IMR-90 (cell line): ENCODE measurements around the gene MLLT3.

Experiments
- BHLHE40 ChIP-seq: fragments of 150-350 bp; IDR thresholded peaks from 2 replicates; pipeline ENCODE4 v1.6.1; 2016; ENCODE audit warnings: mild to moderate bottlenecking, low read depth, low read length
- CEBPB ChIP-seq: IDR thresholded peaks from 2 replicates; pipeline ENCODE4 v1.6.1; 2012; ENCODE audit warnings: low read depth, low read length, improper control_type of control experiment
- CHD1 ChIP-seq: IDR thresholded peaks from 2 replicates; pipeline ENCODE4 v1.6.1; 2012; ENCODE audit warnings: low read depth, low read length, improper control_type of control experiment
- CTCF ChIP-seq: conservative IDR thresholded peaks from 2 replicates; pipeline ENCODE4 v1.5.1; 2012; ENCODE audit warnings: mild to moderate bottlenecking, low read depth, low read length, improper control_type of control experiment
- FOS ChIP-seq: fragments of 150-350 bp; IDR thresholded peaks from 2 replicates; pipeline ENCODE4 v1.6.1; 2016; ENCODE audit warnings: low read depth, low read length
- MAFK ChIP-seq: IDR thresholded peaks from 2 replicates; pipeline ENCODE4 v1.6.1; 2012; ENCODE audit warnings: low read depth, low read length, improper control_type of control experiment
- POLR2A ChIP-seq: IDR thresholded peaks from 2 replicates; pipeline ENCODE4 v1.6.1; 2012; ENCODE audit warnings: mild to moderate bottlenecking, low read depth, low read length
- RAD21 ChIP-seq: IDR thresholded peaks from 2 replicates; pipeline ENCODE4 v1.6.1; 2012; ENCODE audit warnings: low read length, improper control_type of control experiment
- RCOR1 ChIP-seq: IDR thresholded peaks from 2 replicates; pipeline ENCODE4 v1.6.1; 2012; ENCODE audit warnings: mild to moderate bottlenecking, low read length, improper control_type of control experiment; ENCODE audit not compliant: insufficient replicate concordance
- TF ChIP-seq, protein P1 (sequence below): fragments of 150-350 bp; IDR thresholded peaks from 2 replicates; pipeline ENCODE4 v1.6.1; 2017; ENCODE audit warnings: mild to moderate bottlenecking, antibody characterized with exemption, low read length, low read depth

GRCh38 chr9:20292002-20292401 is 330.3 kb downstream of the MLLT3 start:
- TF ChIP-seq CTCF = peak; percentile 46
- TF ChIP-seq, protein P1, sequence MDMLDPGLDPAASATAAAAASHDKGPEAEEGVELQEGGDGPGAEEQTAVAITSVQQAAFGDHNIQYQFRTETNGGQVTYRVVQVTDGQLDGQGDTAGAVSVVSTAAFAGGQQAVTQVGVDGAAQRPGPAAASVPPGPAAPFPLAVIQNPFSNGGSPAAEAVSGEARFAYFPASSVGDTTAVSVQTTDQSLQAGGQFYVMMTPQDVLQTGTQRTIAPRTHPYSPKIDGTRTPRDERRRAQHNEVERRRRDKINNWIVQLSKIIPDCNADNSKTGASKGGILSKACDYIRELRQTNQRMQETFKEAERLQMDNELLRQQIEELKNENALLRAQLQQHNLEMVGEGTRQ = no peak
- no peak for TF ChIP-seq POLR2A
- TF ChIP-seq CHD1 = no peak
- TF ChIP-seq RAD21 = 0 out of 2 replicates have a peak, but pooled peaks have one; percentile 26
- TF ChIP-seq CEBPB = no peak
- no peak for TF ChIP-seq RCOR1
- TF ChIP-seq MAFK = no peak
- 0 out of 2 replicates have a peak, but pooled peaks have one; percentile 12 for TF ChIP-seq FOS
- no peak for TF ChIP-seq BHLHE40
